Neural progenitor cell (in vitro differentiated cells): ENCODE measurements around the gene RBBP9. TPM values are rescaled to one million over a fixed set of nuclear protein-coding genes. Genes with fewer than 3 reads are reported as not detected.
"Not testable (repeated sequence)": the region's sequence is repeated elsewhere in the genome, so short reads cannot be mapped to it uniquely, and the experiment has no call there.

Source experiments
- DNase-seq: peaks from one replicate; pipeline ENCODE4 v3.0.0-alpha.2; 2016; ENCODE audit warnings: low spot score
- H2AFZ ChIP-seq: fragments of 200-600 bp; sonication (generic); replicated peaks from 2 replicates; pipeline ENCODE4 v1.6.1; 2016; ENCODE audit warnings: antibody characterized with exemption
- H3F3A ChIP-seq: fragments of 200-600 bp; sonication (generic); 2 replicates; pipeline ENCODE4 v1.6.1; 2016; ENCODE audit warnings: antibody characterized with exemption, low read depth
- H3K27ac ChIP-seq: fragments of 200-600 bp; sonication (generic); 2 replicates; pipeline ENCODE4 v1.5.1; 2016; ENCODE audit warnings: mild to moderate bottlenecking
- H3K27me3 ChIP-seq: fragments of 200-600 bp; sonication (generic); 2 replicates; pipeline ENCODE4 v1.6.1; 2016; ENCODE audit warnings: mild to moderate bottlenecking, moderate library complexity
- H3K36me3 ChIP-seq: fragments of 200-600 bp; sonication (generic); 2 replicates; pipeline ENCODE4 v1.5.1; 2016
- H3K4me1 ChIP-seq: fragments of 200-600 bp; sonication (generic); 2 replicates; pipeline ENCODE4 v1.6.1; 2016; ENCODE audit warnings: mixed run types
- H3K4me2 ChIP-seq: fragments of 200-600 bp; sonication (generic); 2 replicates; pipeline ENCODE4 v1.6.1; 2016
- H3K4me3 ChIP-seq: fragments of 200-600 bp; sonication (generic); 2 replicates; pipeline ENCODE4 v1.5.1; 2016
- H3K79me2 ChIP-seq: fragments of 200-600 bp; sonication (generic); 2 replicates; pipeline ENCODE4 v1.6.1; 2016; ENCODE audit warnings: low read depth
- H3K9ac ChIP-seq: fragments of 200-600 bp; sonication (generic); 2 replicates; pipeline ENCODE4 v1.6.1; 2016
- H3K9me3 ChIP-seq: fragments of 200-600 bp; sonication (generic); 2 replicates; pipeline ENCODE4 v1.5.1; 2016; ENCODE audit warnings: low read depth
- H4K20me1 ChIP-seq: fragments of 200-600 bp; sonication (generic); 2 replicates; pipeline ENCODE4 v1.6.1; 2016; ENCODE audit warnings: low read depth
- H3K27ac Mint-ChIP-seq: 3 replicates; pipeline ENCODE4 v1.8.0; 2021; ENCODE audit warnings: mixed read lengths
- H3K27me3 Mint-ChIP-seq: 2 replicates; pipeline ENCODE4 v1.8.0; 2022; ENCODE audit warnings: low read depth, mild to moderate bottlenecking, inconsistent platforms, moderate library complexity, mixed read lengths; ENCODE audit not compliant: insufficient read depth
- H3K36me3 Mint-ChIP-seq: 3 replicates; pipeline ENCODE4 v1.8.0; 2021; ENCODE audit warnings: mixed read lengths
- H3K4me1 Mint-ChIP-seq: 3 replicates; pipeline ENCODE4 v1.8.0; 2021; ENCODE audit warnings: mixed read lengths
- H3K4me3 Mint-ChIP-seq: 3 replicates; pipeline ENCODE4 v1.8.0; 2021; ENCODE audit warnings: mild to moderate bottlenecking, moderate library complexity, mixed read lengths
- H3K9me3 Mint-ChIP-seq: 3 replicates; pipeline ENCODE4 v1.8.0; 2020; ENCODE audit warnings: mixed read lengths
- EZH2 ChIP-seq: fragments of 200-600 bp; sonication (generic); IDR thresholded peaks from 2 replicates; pipeline ENCODE4 v1.6.1; 2017; ENCODE audit warnings: antibody characterized with exemption, mild to moderate bottlenecking, moderate library complexity
- EZH2phosphoT487 ChIP-seq: fragments of 200-600 bp; sonication (generic); IDR thresholded peaks from 2 replicates; pipeline ENCODE4 v1.6.1; 2017; ENCODE audit warnings: antibody characterized with exemption
- total RNA-seq: library from RNA; depleted of rRNA; stranded (reverse); fragments of >200 nt; gene quantifications from 2 replicates; pipeline ENCODE4 v1.2.3, GENCODE V29; 2015; ENCODE audit warnings: low replicate concordance
- TF ChIP-seq, protein P1 (sequence below): fragments of 200-600 bp; sonication (generic); IDR thresholded peaks from 2 replicates; pipeline ENCODE4 v1.5.1; 2017; ENCODE audit warnings: antibody characterized with exemption, mild to moderate bottlenecking

Gene RBBP9
- total RNA-seq, 1 donor from 2014 or later, result 45.8 TPM

DNA sequence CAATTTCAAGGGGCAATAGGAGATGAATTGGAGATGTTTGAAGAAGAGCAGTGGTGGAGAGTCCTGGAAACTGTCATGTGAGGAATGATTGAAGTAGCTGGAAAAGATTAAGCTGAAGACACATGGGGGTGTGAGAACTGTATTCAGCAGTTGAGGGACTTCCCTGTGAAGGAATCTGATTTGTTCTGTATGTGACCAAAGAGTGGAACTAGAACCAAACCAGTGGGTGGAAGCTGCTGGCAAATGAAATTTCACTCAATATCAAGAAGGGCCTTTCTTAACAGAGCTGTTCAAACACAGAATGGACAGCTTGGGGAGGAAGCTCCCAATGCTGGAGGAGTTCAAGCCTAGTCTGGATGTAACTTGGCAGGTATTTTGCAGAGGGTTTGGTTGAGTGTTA lies 32.0 kb upstream of the RBBP9 start:
- no peak overlapping the region for H3K27ac Mint-ChIP-seq
- TF ChIP-seq, protein P1, sequence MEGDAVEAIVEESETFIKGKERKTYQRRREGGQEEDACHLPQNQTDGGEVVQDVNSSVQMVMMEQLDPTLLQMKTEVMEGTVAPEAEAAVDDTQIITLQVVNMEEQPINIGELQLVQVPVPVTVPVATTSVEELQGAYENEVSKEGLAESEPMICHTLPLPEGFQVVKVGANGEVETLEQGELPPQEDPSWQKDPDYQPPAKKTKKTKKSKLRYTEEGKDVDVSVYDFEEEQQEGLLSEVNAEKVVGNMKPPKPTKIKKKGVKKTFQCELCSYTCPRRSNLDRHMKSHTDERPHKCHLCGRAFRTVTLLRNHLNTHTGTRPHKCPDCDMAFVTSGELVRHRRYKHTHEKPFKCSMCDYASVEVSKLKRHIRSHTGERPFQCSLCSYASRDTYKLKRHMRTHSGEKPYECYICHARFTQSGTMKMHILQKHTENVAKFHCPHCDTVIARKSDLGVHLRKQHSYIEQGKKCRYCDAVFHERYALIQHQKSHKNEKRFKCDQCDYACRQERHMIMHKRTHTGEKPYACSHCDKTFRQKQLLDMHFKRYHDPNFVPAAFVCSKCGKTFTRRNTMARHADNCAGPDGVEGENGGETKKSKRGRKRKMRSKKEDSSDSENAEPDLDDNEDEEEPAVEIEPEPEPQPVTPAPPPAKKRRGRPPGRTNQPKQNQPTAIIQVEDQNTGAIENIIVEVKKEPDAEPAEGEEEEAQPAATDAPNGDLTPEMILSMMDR, result no peak
- TF ChIP-seq EZH2phosphoT487 (no peak), EZH2 (no peak)
- peaks cover 32% of the 10 kb centered on the region for H3K36me3 Mint-ChIP-seq

DNA sequence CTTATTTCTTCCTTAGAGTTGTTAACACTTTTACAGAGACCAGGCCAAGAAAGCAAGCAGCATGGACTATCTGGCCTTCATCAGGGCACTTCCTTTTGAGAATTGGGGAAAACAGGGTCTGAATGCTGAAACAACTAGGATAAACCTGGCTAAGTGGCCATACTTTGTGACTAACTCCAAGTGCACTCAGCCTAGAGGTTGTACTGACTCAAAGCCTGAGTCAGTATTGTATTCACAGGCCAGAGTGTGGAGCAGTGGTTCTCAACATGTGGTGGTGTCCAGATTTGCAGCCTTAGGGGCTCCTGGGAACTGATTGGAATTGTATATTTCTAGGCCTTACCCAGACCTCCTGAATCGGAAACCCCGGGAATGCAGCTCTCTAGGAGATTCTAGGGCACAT lies 30.8 kb upstream of the RBBP9 start:
- no peak overlapping the region for H3K27ac Mint-ChIP-seq
- H3K36me3 Mint-ChIP-seq, result peaks cover 34% of the 10 kb centered on the region
- H3K27me3 Mint-ChIP-seq, result no peaks in the 10 kb centered on the region
- Histone ChIP-seq H3K27ac (no peak overlapping the region), H3K4me3 (no peak overlapping the region), H3K27me3 (no peaks in the 10 kb centered on the region), H4K20me1 (no peaks in the 10 kb centered on the region), H3K36me3 (peaks cover 5% of the 10 kb centered on the region), H3K4me1 (no peaks in the 10 kb centered on the region), H3K9ac (no peak overlapping the region), H3F3A (no peaks in the 10 kb centered on the region), H3K79me2 (no peaks in the 10 kb centered on the region), H2AFZ (no peak overlapping the region), H3K4me2 (no peak overlapping the region), H3K9me3 (no peaks in the 10 kb centered on the region)
- no peak for DNase-seq
- no peaks in the 10 kb centered on the region for H3K4me1 Mint-ChIP-seq
- TF ChIP-seq EZH2phosphoT487 (no peak), EZH2 (no peak)
- H3K9me3 Mint-ChIP-seq, result no peaks in the 10 kb centered on the region
- H3K4me3 Mint-ChIP-seq, result no peak overlapping the region

More for the DNA sequence above, 32.0 kb upstream of the RBBP9 start:
- DNase-seq, result no peak
- Mint-ChIP-seq H3K9me3 (no peaks in the 10 kb centered on the region), H3K4me3 (no peak overlapping the region), H3K27me3 (no peaks in the 10 kb centered on the region), H3K4me1 (no peaks in the 10 kb centered on the region)
- no peaks in the 10 kb centered on the region for H3K9me3 ChIP-seq
- no peak overlapping the region for H3K9ac ChIP-seq
- H3K4me1 ChIP-seq, result no peaks in the 10 kb centered on the region
- H3K4me3 ChIP-seq, result no peak overlapping the region
- no peaks in the 10 kb centered on the region for H3K79me2 ChIP-seq
- no peaks in the 10 kb centered on the region for H3F3A ChIP-seq
- no peaks in the 10 kb centered on the region for H4K20me1 ChIP-seq
- peaks cover 5% of the 10 kb centered on the region for H3K36me3 ChIP-seq
- H3K4me2 ChIP-seq, result no peak overlapping the region
- no peak overlapping the region for H3K27ac ChIP-seq
- H2AFZ ChIP-seq, result no peak overlapping the region
- no peaks in the 10 kb centered on the region for H3K27me3 ChIP-seq

DNA sequence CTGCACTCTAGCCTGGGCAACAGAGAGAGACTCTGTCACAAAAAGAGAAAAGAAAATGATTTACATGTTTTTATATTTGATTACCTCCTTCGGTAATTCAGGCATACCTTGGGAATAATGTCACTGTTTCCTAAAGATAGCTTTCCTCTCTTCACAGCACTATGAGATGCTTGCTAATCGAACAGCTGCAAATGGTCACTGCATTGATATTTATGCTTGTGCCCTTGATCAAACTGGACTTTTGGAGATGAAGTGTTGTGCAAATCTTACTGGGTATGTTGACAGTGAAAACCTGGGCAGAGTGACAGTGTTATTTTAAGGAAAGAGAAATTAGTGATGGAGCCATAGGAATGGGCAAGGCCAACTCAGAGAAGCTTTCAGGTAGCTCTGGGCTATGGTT lies 30.3 kb upstream of the RBBP9 start:
- H3K36me3 Mint-ChIP-seq, result peaks cover 32% of the 10 kb centered on the region

DNA sequence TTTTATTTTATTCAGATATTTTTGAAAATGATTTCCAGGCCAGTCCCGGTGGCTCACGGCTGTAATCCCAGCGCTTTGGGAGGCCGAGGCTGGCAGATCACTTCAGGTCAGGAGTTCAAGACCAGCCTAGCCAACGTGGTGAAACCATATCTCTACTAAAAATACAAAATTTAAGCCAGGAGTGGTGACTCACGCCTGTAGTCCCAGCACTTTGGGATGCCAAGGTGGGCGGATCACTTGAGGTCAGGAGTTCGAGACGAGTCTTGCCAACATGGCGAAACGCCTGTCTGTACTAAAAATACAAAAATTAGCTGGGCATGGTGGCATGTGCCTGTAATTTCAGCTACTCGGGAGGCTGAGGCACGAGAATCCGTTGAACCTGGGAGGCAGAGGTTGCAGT lies 29.7 kb upstream of the RBBP9 start:
- DNase-seq, H4K20me1 ChIP-seq, H3K27ac ChIP-seq, H3K27me3 ChIP-seq, H3K36me3 ChIP-seq, H3K9me3 ChIP-seq, H3K27me3 Mint-ChIP-seq, H3F3A ChIP-seq, H3K9me3 Mint-ChIP-seq, H3K4me1 Mint-ChIP-seq, H3K9ac ChIP-seq, H2AFZ ChIP-seq, H3K79me2 ChIP-seq, H3K4me2 ChIP-seq, H3K27ac Mint-ChIP-seq, H3K4me1 ChIP-seq, H3K4me3 ChIP-seq, H3K4me3 Mint-ChIP-seq: not testable (repeated sequence)
- H3K36me3 Mint-ChIP-seq, result peaks cover 27% of the 10 kb centered on the region

More for the DNA sequence above, 30.3 kb upstream of the RBBP9 start:
- no peaks in the 10 kb centered on the region for H3K79me2 ChIP-seq
- no peaks in the 10 kb centered on the region for H4K20me1 ChIP-seq
- no peaks in the 10 kb centered on the region for H3K4me1 ChIP-seq
- Mint-ChIP-seq H3K27ac (no peak overlapping the region), H3K4me3 (no peak overlapping the region), H3K9me3 (no peaks in the 10 kb centered on the region), H3K27me3 (no peaks in the 10 kb centered on the region), H3K4me1 (no peaks in the 10 kb centered on the region)
- no peak overlapping the region for H3K9ac ChIP-seq
- no peaks in the 10 kb centered on the region for H3K9me3 ChIP-seq
- no peak for DNase-seq
- H3K4me3 ChIP-seq, result no peak overlapping the region
- no peak overlapping the region for H3K27ac ChIP-seq
- peaks cover 5% of the 10 kb centered on the region for H3K36me3 ChIP-seq
- no peak overlapping the region for H3K4me2 ChIP-seq
- no peak overlapping the region for H2AFZ ChIP-seq
- H3K27me3 ChIP-seq, result no peaks in the 10 kb centered on the region
- no peak for TF ChIP-seq EZH2phosphoT487
- no peak for TF ChIP-seq EZH2
- TF ChIP-seq, protein P1, result no peak
- no peaks in the 10 kb centered on the region for H3F3A ChIP-seq
